Hippocampal formation (tissue), 2 donors: ENCODE data around the gene CD44.

ENCODE experiments used
- DNase-seq, 2 donors: peaks; one replicate each; lab custom pipeline; 2025; lab: John Stamatoyannopoulos, UW

CD44 gene

GRCh38 chr11:35158701-35159510 is 19.9 kb downstream of the CD44 start:
- peak in 1 of 2 donors; percentile 33 for DNase-seq

- no peak for DNase-seq
These were observed 21.4 kb downstream of the CD44 start for GRCh38 chr11:35160246-35160824.

- no peak for DNase-seq
These were observed 22.1 kb downstream of the CD44 start for GRCh38 chr11:35160902-35161597.

GRCh38 chr11:35162745-35163144 is 23.8 kb downstream of the CD44 start:
- no peak for DNase-seq

GRCh38 chr11:35163209-35163608 is 24.2 kb downstream of the CD44 start:
- no peak for DNase-seq

GRCh38 chr11:35163702-35164496 is 24.9 kb downstream of the CD44 start:
- DNase-seq, result no peak

GRCh38 chr11:35165030-35165422 is 26.1 kb downstream of the CD44 start:
- DNase-seq, result no peak

GRCh38 chr11:35165423-35166368 is 26.7 kb downstream of the CD44 start:
- no peak for DNase-seq

GRCh38 chr11:35166369-35167360 is 27.7 kb downstream of the CD44 start:
- DNase-seq, result peak in 1 of 2 donors; percentile 54

GRCh38 chr11:35167426-35167954 is 28.5 kb downstream of the CD44 start:
- DNase-seq, result no peak

GRCh38 chr11:35168671-35169070 is 29.7 kb downstream of the CD44 start:
- DNase-seq, result no peak

GRCh38 chr11:35169112-35169511 is 30.1 kb downstream of the CD44 start:
- DNase-seq, result no peak

- no peak for DNase-seq
These were observed 30.8 kb downstream of the CD44 start for GRCh38 chr11:35169754-35170153.

GRCh38 chr11:35170503-35170902 is 31.5 kb downstream of the CD44 start:
- DNase-seq, result no peak

GRCh38 chr11:35171226-35171625 is 32.3 kb downstream of the CD44 start:
- no peak for DNase-seq

GRCh38 chr11:35173011-35173511 is 34.1 kb downstream of the CD44 start:
- no peak for DNase-seq

GRCh38 chr11:35173616-35174566 is 34.9 kb downstream of the CD44 start:
- no peak for DNase-seq

GRCh38 chr11:35174666-35175065 is 35.7 kb downstream of the CD44 start:
- DNase-seq, result no peak
